ENCODE results near the gene RPIA. TPM values are rescaled to one million over a fixed set of nuclear protein-coding genes. Genes with fewer than 3 reads are reported as not detected.

The RPIA gene
- 8.1 TPM for total RNA-seq

DNA sequence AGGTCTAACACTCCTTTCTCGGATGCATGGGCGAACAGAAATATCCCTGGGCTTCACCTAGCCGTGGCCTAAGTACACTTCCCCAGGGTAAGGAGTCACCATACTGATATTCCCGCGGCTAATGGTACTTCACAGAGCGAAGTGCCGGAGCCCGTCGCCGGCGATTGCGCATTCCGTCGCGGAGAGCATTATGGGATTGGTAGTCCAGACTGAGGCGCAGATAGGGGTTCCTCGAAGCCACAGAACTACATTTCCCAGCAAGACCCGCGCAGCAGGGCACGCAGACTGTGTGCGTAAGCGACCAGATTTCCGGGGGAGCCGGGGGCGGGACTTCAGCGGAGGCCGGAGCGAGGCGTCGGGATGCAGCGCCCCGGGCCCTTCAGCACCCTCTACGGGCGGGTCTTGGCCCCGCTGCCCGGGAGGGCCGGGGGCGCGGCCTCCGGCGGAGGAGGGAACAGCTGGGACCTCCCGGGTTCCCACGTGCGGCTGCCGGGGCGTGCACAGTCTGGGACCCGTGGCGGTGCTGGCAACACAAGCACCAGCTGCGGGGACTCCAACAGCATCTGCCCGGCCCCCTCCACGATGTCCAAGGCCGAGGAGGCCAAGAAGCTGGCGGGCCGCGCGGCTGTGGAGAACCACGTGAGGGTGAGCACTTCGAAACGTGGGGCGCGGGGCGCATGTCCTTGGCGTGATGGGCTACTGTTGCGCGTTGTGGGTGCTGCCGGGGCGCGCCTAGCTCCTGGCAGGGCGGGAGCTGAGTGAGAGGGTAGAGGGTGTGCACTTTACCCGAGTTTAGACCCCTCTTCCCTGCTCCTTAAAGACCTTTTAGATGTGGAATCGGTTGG, at the start of gene RPIA:
Gene RPIA, plus strand, starts transcription at position 335 of the 845 bp plus-strand sequence. Its CDS starts 26 bp downstream, at position 361.

Other genes starting within 250 kb of the RPIA start
- 0.63 TPM for gene FOXI3, start 239.0 kb upstream of the RPIA start, total RNA-seq
- 36.9 TPM for gene EIF2AK3, start 64.2 kb upstream of the RPIA start, total RNA-seq

Data from parietal lobe (tissue), 1 donor.